HAP-1 (cell line): ENCODE results near the gene APCDD1L.
"Not testable (repeated sequence)": the region's sequence is repeated elsewhere in the genome, so short reads cannot be mapped to it uniquely, and the experiment has no call there.

Experiments
- DNase-seq, 2 experiments: peaks; one replicate each; pipeline ENCODE4 v3.0.0-alpha.2; 2016 to 2020; ENCODE audit warnings: low spot score in 2 of 2
- H3K27me3 ChIP-seq: fragments of 250-450 bp; sonication (Bioruptor Pico); 2 replicates; pipeline ENCODE4 v1.5.1; 2020; ENCODE audit warnings: low read depth, mild to moderate bottlenecking, moderate library complexity
- H3K36me3 ChIP-seq: fragments of 250-450 bp; sonication (Bioruptor Pico); replicated peaks from 2 replicates; pipeline ENCODE4 v1.5.1; 2020; ENCODE audit warnings: mild to moderate bottlenecking
- H3K4me1 ChIP-seq: fragments of 250-450 bp; sonication (Bioruptor Pico); 2 replicates; pipeline ENCODE4 v1.5.1; 2020; ENCODE audit warnings: mild to moderate bottlenecking
- H3K4me3 ChIP-seq: fragments of 250-450 bp; sonication (Bioruptor Pico); 2 replicates; pipeline ENCODE4 v1.5.1; 2020; ENCODE audit warnings: mild to moderate bottlenecking, moderate library complexity
- H3K9me3 ChIP-seq: fragments of 250-450 bp; sonication (Bioruptor Pico); 2 replicates; pipeline ENCODE4 v1.5.1; 2020; ENCODE audit warnings: mild to moderate bottlenecking, moderate library complexity
- in situ Hi-C: fragments of 300-500 bp; cut with MboI; formaldehyde crosslinking; loops from 3 replicates; pipeline ENCODE4 v1.14.3; 2020; ENCODE audit warnings: low sequenced_read_pairs, inconsistent platforms, mixed read lengths

APCDD1L gene

DNA sequence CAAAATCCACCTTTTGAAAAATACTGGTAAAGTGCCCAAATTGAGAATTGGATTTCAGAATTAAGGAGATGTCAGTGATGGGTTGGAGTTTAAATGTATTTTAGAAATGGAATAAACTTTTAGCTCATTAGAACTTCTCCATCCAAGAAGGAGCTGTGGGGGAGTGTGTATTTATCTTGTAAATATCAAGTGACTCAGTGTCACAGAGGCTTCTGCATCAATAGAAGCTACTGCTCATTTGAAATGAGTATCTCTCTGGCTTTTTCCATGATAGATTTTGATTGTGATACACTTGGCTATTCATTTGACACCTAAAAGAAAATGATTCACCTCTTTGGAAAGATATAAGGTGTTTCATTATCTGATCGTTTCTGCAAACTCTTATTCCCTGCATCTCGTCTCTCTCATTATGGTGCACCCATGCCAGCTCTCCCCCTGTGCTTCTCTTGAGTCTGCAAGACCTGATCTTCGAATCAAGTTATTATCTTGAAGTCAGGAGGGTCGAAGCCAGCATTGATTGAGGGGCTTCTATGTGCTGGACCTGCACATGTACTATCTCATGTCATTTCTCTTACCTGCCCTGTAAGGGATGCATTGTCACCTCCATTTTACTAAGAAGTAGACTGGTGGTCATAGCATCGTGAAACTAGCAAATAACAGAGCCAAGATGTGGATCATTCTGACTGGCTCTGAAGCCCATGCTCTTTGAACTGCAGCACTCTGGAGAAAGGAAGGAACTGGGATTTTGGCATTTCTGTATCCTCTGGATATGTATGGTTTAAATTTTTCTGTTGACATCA lies 96.0 kb downstream of the APCDD1L start:
- peaks cover 32% of the 10 kb centered on the region for H3K36me3 ChIP-seq
- no peaks in the 10 kb centered on the region for H3K27me3 ChIP-seq
- DNase-seq, result no peak
- H3K9me3 ChIP-seq, result no peaks in the 10 kb centered on the region
- peaks cover 26% of the 10 kb centered on the region for H3K4me1 ChIP-seq
- no peak overlapping the region for H3K4me3 ChIP-seq
- in situ Hi-C loops, result no loop called here

DNA sequence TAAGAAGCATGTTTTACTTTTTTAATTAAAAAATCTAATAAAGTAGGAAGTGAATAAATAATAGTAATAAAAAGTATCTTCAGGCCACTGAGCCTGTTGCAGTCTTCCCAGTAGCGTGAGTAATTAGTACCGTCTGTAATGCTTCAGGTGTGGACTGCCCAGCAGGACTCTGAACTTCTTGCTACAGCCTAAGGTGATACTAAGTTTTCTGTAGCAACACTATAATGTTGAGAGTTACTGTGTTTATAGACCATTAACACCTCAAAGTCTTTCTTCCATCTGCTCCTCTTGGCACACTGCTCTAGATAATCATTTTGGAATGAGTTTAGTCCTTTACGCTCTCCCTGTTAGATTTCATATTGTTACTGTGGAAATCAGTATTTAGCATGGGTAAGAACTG lies 97.8 kb downstream of the APCDD1L start:
- in situ Hi-C loops, result no loop called here
- no peaks in the 10 kb centered on the region for H3K9me3 ChIP-seq
- no peaks in the 10 kb centered on the region for H3K27me3 ChIP-seq
- peaks cover 29% of the 10 kb centered on the region for H3K36me3 ChIP-seq
- no peak for DNase-seq
- H3K4me1 ChIP-seq, result peaks cover 16% of the 10 kb centered on the region
- no peak overlapping the region for H3K4me3 ChIP-seq

DNA sequence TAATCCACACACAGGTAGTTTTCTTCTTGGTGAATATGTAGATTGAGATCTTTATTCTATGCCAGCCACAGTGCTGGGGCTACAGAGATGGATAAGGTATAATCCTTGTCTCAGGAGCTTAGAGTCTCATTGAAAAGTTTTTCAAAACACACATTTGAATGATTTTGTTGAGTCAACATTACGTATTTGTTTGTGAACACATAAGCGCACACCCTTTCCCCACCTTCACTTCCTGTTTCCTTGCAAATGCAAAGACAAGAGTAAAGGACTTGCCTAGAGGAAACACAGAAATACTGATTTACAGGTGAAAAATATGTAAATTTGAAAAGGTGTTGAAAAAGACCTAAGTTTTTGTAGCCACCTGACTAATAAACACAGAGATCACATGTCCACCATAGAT lies 98.4 kb downstream of the APCDD1L start:
- in situ Hi-C loops, result no loop called here
- Histone ChIP-seq H3K27me3 (no peaks in the 10 kb centered on the region), H3K4me1 (peaks cover 10% of the 10 kb centered on the region), H3K4me3 (no peak overlapping the region), H3K9me3 (no peaks in the 10 kb centered on the region), H3K36me3 (peaks cover 28% of the 10 kb centered on the region)
- no peak for DNase-seq

- in situ Hi-C loops, result no loop called here
- no peak for DNase-seq
- no peak overlapping the region for H3K4me3 ChIP-seq
- H3K27me3 ChIP-seq, result no peaks in the 10 kb centered on the region
- peaks cover 21% of the 10 kb centered on the region for H3K36me3 ChIP-seq
- H3K4me1 ChIP-seq, result peaks cover 6% of the 10 kb centered on the region
- H3K9me3 ChIP-seq, result no peaks in the 10 kb centered on the region
Measured at GRCh38 chr20:58416057-58416456, 99.1 kb downstream of the APCDD1L start.

- peaks cover 15% of the 10 kb centered on the region for H3K36me3 ChIP-seq
- H3K4me3 ChIP-seq, DNase-seq, H3K27me3 ChIP-seq, in situ Hi-C loops, H3K4me1 ChIP-seq, H3K9me3 ChIP-seq: not testable (repeated sequence)
Measured at GRCh38 chr20:58414786-58415185, 100.4 kb downstream of the APCDD1L start.

DNA sequence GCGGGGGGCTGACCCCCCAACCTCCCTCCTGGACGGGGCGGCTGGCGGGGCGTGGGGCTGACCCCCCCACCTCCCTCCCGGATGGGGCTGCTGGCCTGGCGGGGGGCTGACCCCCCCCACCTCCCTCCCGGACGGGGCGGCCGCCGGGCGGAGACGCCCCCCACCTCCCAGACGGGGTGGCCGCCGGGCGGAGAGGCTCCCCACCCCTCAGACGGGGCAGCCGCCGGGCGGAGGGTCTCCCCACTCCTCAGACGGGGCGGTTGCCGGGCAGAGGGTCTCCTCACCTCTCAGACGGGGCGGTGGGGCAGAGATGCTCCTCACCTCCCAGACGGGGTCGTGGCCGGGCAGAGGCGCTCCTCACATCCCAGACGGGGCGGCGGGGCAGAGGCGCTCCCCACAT lies 101.0 kb downstream of the APCDD1L start:
- in situ Hi-C loops, H3K9me3 ChIP-seq, DNase-seq, H3K27me3 ChIP-seq, H3K4me1 ChIP-seq, H3K4me3 ChIP-seq: not testable (repeated sequence)
- peaks cover 12% of the 10 kb centered on the region for H3K36me3 ChIP-seq
